NOMO-1 treated with DMSO at 0.1 percent for 48 hours (cell line): ENCODE measurements around the gene GARIN5A.

Source experiments
- DNase-seq: peaks from one replicate; lab custom pipeline; 2025; ENCODE audit not compliant: unreplicated experiment; lab: John Stamatoyannopoulos, UW

GARIN5A gene

DNA sequence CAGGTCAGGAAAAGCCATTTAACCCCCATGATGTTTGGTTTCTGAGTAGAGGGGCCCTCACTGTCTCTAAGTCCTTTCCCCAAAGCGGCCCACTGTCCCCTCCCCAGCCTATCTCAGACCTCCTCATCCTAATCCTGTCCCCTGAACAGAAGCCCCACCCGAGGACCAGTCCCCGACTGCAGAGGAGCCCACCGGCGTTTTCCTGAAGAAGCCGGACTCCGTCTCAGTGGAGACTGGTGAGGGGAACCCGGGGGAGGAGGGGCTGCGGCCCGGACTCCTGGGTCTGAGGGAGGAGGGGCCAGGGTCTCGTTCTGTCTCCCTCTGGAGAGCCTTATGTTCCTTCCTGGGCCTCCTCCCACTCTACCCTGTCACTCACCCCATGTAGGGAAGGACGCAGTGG, 41.0 kb downstream of the GARIN5A start:
- no peak for DNase-seq

DNA sequence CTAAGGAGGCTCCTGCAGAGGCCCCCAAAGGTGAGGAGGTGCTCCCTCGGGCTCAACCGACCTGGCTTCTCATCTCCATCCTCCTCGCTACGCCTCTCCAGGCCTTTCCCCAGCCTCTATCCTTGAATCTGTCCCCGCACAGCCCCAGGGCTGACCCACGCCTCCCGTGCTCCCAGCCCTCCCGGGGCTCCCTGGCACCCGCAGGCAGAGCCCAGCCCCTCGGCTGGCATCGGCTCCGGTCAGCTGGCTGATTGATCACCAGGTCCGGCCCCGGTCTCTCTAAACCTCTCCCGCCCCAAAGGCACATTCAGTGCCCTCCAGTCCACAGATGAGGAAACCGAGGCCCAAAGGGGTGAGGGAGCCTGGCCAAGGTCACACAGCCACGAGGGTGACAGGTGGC, 41.4 kb downstream of the GARIN5A start:
- no peak for DNase-seq

DNA sequence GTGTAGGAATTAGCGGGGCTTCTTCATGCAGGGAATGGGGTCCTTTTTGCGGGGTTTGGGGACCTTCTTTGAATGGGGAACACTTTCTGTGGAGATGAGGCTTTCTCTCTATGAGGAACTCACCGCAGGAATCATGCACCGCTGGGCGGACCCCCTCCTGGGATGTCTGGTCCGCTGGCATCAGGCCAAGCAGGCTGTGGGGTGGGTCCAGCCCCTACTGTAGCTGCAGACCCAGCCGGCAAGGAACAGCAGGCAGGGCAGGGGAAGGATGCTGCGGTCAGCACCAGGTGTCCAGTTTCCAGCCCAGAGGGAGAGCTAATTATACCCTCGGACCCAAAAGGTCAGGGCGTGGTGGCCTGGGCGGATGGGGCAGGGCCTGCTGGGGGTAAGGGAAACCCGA, 42.1 kb downstream of the GARIN5A start:
- DNase-seq, result no peak

DNA sequence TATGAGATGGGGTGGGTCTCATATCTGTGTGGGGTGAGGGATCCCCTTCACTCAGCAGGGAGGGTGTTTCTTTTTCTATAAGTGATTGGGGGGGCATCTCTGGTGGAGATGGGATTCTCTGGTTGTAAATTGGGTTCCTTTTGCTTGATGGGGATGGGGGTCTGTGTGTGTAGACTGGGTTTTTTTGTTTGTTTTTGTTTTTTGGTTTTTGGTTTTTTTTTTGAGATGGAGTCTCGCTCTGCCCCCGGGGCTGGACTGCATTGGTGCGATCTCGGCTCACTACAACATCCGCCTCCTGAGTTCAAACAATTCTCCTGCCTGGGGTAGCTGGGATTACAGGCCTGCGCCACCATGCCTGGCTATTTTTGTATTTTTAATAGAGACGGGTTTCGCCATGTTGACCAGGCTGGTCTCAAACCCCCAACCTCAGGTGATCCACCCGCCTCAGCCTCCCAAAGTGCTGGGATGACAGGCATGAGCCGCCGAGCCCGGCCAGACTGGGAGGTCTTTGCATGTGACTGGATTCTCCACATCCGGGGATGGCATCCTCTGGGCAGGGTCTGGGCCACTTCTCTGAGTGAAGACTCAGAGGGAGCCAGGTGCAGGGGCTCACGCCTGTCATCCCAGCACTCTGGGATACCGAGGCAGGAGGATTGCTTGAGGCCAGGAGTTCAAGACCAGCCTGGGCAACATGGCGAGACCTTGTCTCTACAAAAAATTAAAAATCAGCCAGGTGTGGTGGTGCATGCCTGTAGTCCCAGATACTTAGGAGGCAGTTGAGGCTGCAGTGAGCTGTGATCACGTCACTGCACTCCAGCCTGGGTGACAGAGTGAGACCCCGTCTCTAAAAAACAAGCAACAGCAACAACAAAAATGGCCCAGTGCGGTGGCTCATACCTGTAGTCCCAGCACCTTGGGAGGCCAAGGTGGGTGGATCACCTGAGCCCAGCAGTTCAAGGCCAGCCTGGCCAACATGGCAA, 43.2 kb downstream of the GARIN5A start:
- DNase-seq, result no peak

DNA sequence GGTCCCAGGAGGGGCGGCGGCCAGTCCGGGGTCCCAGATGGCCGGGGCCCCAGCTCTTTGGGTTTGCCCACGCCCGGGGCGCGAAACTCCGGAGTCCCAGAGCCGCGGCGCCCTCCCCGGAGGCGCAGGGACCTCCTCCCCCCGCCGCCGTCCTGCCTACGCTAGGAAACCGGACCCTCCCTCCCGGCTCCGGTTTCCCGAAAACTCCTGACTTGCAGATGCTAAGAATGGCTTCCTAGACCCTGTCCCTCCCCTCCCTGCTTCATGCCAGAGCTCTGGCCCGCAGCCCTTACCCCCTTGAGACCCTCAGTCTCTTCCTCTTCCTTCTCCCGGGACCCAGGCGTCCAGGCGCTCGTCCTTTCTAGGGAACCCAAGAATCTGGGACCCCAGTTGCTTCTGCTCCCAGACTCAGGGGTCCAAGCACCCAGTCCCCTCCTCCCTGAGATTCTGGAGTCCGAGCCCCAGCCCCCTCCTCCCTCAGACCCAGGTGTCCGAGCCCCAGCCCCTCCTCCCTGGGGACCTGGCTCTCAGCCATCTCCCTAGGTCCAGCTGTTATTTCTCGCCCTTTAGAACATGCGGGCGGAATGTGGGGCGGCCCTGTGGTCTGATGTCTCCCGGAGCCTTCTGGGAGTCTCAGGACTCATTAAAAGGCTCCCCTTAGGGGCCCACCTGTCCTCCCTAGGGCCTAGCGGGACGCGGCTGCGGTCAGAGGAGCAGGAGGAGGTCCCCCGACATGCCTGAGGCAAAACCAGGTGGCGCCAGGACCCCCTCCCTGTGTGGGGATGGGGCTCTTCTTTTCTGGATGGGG, 44.2 kb downstream of the GARIN5A start, which contains the start of gene MYBPC2:
Gene MYBPC2 (plus strand): TSS at position 672 of the 808 bp plus-strand sequence. CDS start 62 bp downstream, at position 734.
- no peak for DNase-seq

DNA sequence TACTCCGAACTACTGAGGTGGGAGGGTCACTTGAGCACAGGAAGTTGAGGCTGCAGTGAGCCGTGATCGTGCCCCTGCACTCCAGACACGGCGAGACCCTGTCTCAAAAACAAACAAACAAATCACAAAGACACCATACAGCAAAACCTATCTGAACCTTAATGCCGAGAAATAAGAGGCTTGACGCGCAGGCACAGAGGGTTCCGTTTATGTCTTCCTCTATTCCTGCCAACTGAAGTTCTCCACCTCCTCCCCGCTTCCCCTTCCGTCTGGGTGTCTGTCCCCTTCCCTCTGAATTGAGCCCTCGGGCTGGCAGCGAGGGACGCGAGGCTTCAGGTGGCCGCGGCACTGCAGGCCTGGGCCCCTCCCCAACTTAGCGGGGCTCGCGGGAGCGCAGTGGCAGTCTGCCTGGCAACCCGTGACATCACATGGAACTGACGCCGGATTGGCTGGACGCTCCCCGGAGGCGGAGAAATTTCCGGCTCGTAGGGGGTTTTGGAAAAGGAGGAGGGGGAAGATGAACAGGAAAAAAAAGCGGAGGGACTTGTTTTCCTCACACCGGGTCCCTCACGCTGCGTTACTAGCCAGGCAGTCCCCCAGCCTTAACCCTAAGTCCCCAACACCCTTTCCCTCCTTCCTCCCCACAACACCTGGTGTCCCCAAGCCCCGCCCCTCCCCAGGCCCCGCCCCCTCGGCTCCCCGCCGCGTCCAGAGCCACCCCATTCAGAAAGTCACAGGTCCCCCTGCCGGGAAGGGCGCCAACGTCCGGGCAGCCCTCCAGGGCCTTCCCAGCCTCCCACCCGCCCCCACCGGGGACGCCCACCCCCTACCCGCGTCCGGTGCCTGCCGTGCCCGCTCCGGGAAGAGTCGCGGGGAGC, 45.1 kb downstream of the GARIN5A start:
- DNase-seq, result peak; percentile 87

DNA sequence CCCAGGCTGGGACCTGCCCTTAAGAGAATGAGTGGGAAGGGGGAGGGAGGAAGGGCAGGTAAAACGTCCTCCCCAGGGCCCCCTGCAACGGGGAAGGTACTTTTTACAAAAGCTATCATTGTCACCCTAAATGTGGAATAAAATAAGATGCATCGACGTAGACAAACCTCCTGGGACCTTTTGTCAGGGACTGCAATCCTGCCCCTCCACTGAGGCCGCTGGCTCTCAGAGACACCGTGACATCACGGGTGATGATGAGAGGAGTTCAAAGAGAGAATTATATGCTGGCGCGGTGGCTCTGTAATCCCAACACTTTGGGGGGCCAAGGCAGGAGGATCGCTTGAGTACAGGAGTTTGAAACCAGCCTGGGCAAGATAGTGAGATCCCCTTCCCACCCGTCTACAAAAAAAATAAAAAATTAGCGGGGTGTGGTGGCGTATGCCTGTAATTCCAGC, 45.7 kb downstream of the GARIN5A start:
- no peak for DNase-seq

DNA sequence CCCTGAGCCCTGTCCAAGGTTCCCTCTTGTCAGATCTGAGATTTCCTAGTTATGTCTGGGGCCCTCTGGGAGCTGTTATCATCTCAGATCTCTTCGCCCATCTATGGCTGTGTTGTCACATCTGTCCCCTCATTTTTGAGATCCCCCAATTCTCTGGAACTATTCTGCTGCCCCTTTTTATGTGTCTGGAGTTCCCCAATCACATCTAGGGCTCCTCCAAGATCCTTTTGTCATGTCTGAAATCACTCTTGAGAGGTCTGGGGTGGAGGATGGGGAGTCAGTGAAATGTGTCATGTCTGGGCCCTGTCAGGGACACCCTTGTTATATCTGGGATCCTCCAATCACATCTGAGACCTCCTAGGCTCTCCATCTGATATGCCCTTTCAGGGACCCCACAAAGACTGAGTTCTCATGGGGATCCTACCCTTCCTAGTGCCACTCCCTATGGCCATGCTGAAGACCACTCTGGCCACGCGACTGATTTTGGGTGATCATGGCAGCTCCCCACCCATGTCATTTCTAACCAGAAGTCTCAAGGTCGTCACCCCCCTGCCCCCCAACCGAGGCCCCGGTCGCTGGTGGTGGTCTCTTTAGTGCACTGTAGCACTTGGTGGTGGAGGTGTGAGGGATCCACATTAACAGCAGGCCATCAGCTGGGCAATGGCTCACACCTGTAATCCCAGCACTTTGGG, 47.7 kb downstream of the GARIN5A start:
- no peak for DNase-seq

DNA sequence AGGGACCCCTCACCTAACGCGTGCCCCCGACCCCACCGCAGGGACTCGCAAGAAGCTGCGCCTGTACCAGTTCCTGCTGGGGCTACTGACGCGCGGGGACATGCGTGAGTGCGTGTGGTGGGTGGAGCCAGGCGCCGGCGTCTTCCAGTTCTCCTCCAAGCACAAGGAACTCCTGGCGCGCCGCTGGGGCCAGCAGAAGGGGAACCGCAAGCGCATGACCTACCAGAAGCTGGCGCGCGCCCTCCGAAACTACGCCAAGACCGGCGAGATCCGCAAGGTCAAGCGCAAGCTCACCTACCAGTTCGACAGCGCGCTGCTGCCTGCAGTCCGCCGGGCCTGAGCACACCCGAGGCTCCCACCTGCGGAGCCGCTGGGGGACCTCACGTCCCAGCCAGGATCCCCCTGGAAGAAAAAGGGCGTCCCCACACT, 48.6 kb downstream of the GARIN5A start:
- DNase-seq, result peak; percentile 96

DNA sequence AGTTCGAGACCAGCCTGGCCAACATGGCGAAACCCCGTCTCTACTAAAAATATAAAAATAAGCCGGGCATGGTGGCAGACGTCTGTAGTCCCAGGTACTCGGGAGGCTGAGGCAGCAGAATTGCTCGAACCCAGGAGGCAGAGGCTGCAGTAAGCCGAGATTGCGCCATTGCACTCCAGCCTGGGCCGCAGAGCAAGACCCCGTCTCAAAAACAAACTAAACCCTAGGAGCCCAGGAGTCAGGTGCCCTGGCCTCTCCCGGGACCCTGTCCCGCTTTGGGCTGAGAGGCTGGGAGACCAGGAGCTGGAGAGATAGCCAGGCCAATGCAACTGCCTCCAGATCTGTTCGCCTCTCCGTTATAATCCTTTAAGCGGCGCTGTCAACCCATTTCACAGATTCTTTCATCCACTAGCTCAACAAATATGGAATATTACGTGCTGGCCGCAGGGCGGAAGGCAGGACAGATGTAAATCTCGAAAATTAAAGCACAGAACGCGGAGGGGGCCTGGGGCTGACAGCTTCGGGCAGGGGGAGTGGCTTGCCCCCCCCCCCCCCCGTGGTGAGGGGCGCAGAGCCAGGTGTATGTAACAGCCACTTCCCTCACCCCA, 49.2 kb downstream of the GARIN5A start:
- no peak for DNase-seq

DNA sequence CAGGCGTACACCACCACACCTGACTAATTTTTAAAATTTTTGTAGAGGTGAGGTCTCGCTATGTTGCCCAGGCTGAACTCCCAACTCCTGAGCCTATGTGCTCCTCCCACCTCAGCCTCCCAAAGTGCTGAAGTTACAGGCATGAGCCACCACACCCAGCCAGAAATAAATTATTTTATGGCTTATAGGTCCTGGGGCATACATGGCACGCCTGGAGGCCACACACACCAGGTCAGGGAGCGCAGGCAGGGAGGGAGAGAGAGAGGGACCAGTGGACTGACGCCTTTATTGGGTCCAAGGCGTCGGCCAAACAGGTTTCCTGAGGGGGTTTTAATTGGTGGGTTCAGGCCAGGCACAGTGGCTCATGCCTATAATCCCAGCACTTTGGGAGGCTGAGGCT, 51.1 kb downstream of the GARIN5A start:
- DNase-seq, result no peak

DNA sequence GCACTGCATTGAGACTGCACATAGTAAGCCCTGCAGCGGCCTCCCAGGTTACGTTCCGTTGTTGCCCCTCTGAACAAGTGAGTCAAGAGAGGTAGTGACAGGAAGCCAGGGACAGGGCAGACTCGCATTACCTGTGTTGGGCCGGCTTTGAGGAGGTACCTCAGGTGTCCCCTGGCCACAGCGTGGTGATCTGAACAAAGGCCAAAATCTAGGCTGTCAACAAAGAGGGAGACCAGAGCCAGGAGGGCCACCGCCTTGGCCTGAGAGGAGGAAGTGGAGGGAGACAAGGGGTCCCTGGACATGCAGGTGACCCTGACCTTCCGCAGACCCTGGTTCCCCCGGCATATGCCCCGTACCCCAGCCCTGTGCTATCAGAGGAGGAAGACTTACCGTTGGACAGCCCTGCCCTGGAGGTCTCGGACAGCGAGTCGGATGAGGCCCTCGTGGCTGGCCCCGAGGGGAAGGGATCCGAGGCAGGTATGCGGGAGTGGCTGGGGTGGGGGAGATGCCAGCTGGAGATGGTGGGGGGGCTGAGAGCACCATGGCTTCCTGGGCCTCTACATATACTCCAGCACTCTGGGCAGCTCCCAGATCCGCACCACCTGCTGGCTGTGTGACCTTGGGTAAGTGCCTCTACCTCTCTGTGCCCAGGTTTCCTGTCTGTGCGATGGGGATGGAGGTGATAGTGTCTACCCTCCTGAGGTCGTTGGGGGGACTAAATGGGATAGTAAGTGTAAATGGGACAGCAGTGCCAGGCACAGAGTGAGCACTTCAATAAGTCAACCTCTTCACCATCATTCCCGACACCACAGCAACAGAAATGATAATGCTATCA, 53.2 kb downstream of the GARIN5A start:
- DNase-seq, result no peak

DNA sequence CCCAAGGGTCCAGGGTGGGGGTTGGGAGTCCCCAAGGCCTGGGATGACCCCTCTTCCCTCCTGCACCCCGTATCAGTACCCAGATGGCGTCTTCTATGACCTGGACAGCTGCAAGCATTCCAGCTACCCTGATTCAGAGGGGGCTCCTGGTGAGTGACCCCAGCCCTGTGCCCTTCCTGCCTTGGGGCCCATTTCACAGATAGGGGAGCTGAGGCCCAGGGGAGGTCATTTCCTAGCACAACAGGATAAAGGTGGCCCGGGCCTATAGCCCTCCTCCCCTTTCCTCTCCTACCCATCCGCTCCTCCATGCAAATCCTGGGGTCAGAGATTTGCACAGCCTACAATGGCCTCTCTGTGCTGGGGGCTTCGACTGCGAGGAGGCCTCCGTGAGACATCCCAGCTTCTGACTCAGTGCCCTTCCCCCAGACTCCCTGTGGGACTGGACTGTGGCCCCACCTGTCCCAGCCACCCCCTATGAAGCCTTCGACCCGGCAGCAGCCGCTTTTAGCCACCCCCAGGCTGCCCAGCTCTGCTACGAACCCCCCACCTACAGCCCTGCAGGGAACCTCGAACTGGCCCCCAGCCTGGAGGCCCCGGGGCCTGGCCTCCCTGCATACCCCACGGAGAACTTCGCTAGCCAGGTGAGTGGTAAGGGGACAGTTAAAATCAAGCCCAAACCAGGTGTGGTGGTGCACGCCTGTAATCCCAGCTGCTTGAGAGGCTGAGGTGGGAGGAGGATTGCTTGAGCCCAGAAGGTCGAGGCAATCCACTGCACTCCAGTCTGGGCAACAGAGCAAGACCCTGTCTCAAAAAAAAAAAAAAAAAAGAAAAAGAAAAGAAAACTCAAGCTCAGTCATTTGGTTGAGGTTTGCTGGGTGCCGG, 54.0 kb downstream of the GARIN5A start:
- DNase-seq, result no peak

DNA sequence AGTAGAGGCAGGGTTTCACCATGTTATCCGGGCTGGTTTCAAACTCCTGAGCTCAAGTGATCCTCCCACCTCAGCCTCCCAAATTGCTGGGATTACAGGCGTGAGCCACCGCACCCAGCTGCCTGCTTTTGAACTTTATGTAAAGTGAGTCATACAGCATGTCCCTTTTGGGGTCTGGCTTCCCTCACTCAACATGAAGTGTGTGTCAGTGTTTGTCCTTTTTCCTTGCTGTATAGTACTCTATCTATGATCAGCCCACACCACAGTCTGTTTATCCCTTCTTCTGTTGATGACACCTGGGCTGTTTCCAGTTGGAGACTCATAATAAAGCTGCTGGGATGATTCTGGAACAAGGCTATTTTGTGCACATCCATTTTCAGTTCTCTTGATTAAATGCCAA, 55.8 kb downstream of the GARIN5A start:
- DNase-seq, result no peak

DNA sequence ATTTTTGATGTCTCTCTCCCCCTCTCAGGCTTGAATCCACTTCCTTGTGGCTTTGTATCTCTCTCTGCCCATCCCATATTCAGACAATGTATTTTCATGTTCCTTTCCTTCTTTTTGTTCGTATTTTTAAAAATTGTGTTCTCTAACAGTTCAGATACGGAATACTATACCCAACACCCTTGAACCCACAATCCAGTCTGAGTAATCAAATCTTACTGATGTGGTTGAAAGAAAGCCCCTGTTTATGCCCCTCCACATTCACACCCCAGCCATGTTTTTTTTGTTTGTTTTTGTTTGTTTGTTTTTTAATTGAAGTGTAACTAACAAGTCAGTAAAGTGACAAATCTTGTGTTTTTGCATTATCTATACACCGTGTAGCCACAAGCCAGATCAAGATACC, 56.5 kb downstream of the GARIN5A start:
- no peak for DNase-seq

DNA sequence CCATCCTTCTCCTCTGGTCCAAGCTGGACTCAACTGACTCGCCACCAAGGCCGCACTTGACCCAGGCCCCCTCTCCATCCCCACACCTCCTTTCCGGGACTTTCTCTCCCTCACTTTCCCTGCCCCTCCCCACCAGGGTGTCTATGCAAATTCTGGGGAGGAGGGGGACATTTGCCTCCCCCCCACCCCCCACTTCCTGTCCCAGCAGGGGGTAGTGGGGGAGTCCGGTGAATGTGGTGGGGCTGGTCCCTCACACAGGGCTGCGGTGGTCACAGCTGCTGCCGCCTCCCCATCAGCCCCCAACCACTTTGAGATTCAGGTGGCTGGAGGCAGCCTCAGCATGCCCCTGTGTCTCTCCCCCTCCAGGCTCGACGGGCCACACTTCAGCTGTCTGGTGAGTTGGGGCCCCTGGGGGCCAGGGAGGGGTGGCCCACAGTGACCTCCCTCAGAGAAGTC, 57.0 kb downstream of the GARIN5A start:
- DNase-seq, result no peak

DNA sequence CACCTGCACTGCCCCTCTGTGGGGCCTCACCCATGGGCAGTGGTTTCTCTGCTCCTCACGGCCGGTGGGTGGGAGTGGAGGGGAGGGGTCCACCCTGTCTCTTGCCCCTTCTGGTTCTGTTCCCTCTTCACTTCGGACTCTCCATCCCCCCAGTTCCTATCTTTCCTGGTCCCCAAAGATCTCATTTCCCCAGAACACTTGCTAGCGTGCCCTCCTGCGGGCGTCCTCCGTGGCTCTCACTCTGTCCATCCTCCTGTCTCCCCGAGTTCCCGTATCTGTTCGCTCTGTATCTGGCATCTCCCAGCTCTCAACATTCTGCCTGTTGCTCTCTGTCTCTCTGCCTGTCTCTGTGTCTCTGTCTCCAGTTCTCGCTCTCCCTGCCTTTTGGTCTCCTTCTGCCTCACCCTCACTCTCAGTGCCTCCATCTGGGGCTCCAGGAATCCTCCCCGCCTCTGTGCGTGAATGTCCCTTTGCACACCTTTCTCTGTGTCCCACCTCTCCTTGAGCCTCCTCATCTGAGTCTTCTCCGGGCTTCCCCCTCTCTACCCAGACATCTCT, 57.5 kb downstream of the GARIN5A start:
- peak; percentile 9 for DNase-seq
